Measurements from ENCODE around the gene CCDC91.

- TF ChIP-seq CTCF (IDR thresholded peaks at IDR 0.05) (no peak), POLR2A (IDR thresholded peaks at IDR 0.05) (no peak)
These were observed 116.3 kb downstream of the CCDC91 start for GRCh38 chr12:28306535-28306934.
